Measurements from ENCODE around the gene POC1B.

GRCh38 chr12:89504560-89505346 lies 21.1 kb downstream of the POC1B start:
- TF ChIP-seq EZH2 (IDR thresholded peaks at IDR 0.05; ENCODE audit: borderline replicate concordance, low read length), result no peak
- TF ChIP-seq CTCF (IDR thresholded peaks at IDR 0.05; ENCODE audit: low read length), result no peak

Measured in OCI-LY1 (cell line).